ENCODE results near the gene ANKDD1A.

The ANKDD1A gene

DNA sequence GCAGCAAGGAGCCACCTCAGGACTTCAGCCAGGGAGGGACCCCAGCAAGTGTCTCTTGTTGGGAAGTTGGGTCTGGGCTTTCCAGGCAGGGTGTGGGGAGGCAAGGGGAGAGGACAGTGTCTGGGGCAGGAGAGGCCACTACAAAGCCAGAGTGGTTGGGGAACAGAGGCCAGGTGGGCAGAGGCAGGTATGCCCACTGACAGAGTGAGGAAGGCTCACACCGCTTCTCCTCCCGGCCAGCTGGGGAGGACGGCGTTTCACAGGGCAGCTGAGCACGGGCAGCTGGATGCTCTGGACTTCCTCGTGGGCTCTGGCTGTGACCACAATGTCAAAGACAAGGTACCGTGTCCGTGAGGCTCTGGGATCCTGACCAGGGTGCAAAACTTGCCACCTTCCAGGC is 15.0 kb downstream of the ANKDD1A start:
- DNase-seq, result no peak

DNA sequence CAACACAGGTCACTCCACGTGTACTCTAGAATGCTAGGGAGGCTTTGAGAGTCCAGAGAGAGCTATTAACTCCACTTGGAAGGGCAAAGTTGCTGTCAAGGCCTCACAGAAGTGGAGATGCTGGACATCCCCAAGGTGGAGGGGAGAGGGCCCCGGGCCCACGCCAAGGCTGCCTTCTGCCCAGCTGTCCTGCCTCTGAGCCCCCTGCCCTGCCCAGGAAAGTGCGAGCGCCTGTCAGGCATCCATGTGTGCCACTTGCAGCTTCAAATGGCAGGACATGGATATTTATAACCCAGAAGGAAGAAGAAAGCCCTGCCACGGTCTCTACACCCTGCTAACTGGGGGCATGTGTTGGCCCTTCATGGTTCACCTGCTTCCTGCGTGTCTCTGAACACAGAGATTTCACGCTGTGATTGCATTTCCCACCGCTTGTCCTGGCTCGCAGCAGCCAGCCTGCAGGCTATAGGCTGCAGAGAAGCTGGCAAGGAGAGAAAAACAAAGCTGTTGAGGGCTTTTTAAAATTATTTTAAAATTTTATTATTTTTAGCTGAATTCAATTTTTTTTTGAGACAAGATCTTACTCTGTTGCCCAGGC is 17.0 kb downstream of the ANKDD1A start:
- no peak for DNase-seq

DNA sequence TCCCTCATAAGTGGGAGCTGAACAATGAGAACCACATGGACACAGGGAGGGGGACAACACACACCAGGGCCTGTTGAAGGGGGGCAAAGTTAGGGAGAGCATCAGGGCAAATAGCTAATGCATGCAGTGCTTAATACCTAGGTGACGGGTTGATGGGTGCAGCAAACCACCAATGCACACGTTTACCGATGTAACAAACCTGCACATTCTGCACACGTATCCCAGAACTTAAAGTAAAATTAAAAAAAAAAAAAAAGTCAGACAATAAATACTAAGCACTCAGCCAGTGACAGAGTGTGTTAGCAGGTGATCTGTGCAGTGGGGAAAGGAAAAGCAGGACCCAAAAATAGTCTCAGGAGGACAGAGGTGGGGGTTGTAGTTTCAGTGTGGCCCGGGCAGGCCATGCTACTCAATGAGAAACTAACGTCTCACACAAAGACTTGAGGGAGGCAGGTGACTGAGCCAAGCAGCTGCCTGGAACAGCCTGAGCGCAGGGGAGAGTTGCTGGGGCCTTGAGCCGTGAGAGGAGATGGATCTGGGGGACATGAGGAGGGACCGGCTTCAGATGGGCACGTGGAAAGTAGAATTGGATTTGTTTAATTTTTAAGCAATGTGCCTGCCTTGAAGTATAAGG is 18.4 kb downstream of the ANKDD1A start:
- no peak for DNase-seq

GRCh38 chr15:64930778-64931371 is 19.2 kb downstream of the ANKDD1A start:
- peak; percentile 30 for DNase-seq

- no peak for DNase-seq
These were observed 19.7 kb downstream of the ANKDD1A start for GRCh38 chr15:64931381-64931780.

GRCh38 chr15:64934023-64934422 is 22.3 kb downstream of the ANKDD1A start:
- no peak for DNase-seq

GRCh38 chr15:64938192-64938591 is 26.5 kb downstream of the ANKDD1A start:
- peak; percentile 13 for DNase-seq

GRCh38 chr15:64942356-64942755 is 30.7 kb downstream of the ANKDD1A start:
- DNase-seq, result no peak

- DNase-seq, result no peak
These were observed 32.0 kb downstream of the ANKDD1A start for GRCh38 chr15:64943512-64944225.

- no peak for DNase-seq
These were observed 33.3 kb downstream of the ANKDD1A start for GRCh38 chr15:64944961-64945360.

- no peak for DNase-seq
These were observed 35.5 kb downstream of the ANKDD1A start for GRCh38 chr15:64947211-64947610.

DNA sequence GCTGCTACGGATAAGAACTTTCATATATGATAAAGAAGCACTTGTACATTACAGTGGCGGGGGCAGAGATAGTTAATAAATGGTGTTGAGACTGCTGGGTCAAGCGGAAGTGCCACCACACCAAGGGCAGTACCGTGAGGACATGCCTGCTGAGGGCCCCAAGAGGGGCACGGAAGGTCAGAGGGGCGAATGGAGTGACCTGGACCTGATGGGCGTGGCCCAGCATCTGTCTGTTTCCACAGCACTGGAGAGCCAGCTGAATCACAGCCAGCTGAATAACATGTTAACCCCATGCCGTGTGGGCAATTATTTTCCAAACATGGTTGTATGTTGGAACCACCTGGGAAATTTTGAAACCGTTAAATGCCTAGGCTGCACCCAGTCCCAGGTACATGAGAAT is 37.2 kb downstream of the ANKDD1A start:
- DNase-seq, result no peak

DNA sequence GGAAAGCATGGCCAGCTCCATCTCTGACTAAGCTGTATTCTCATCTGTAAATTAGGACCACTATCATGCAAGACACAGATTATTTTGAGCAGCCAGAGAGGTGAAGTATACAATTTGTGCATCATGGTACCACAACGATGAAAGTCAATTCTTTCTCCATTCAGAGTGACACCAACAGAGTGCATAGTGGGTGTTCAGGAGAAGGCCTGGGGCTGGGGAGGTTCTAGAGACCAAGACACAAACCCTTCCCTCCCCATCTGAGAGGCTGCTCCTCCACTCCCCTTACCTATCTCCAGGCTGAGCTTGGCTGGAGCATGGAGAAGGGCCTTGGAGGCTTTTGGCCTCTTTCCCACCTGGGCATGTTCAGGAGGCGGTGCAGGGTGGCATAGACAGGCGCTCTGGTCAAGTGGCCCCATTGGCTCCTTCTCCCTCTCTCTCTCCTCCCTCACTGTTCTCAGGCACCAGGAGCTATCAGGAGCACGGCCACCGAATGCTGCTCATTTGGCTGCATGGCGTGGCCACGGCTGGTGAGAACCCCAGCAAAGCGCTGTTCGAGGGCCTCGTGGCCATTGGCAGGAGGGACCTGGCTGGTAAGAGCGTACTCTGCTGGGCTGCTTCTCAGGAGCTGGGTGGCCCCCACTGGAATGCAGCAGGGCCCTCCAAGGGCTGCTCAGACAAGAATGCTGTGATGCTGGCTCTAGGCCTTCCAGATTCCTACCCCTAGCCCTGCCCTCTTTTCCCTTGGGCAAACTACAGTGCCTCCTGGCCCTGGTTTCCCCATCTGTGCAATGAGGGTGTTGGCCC is 37.9 kb downstream of the ANKDD1A start:
- DNase-seq, result no peak

DNA sequence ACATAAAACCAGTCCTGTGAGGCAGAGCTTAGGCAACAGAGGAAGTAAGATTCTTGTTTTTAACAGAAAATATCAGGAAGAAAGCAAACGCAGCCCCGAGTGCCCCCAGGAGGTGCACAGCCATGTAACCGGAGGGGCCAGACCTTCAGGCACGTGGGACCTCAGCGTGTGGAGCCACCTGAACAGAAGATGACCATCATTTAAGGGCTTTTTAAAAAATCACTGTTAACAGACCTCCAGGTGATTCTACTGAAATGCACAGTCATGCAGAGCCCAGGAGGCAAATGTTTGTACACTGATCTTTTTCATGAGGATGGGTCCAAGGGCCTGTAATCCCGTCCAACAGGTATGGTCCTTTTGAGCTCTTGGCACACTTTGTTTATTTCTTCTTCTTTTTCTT is 39.2 kb downstream of the ANKDD1A start:
- DNase-seq, result no peak

DNA sequence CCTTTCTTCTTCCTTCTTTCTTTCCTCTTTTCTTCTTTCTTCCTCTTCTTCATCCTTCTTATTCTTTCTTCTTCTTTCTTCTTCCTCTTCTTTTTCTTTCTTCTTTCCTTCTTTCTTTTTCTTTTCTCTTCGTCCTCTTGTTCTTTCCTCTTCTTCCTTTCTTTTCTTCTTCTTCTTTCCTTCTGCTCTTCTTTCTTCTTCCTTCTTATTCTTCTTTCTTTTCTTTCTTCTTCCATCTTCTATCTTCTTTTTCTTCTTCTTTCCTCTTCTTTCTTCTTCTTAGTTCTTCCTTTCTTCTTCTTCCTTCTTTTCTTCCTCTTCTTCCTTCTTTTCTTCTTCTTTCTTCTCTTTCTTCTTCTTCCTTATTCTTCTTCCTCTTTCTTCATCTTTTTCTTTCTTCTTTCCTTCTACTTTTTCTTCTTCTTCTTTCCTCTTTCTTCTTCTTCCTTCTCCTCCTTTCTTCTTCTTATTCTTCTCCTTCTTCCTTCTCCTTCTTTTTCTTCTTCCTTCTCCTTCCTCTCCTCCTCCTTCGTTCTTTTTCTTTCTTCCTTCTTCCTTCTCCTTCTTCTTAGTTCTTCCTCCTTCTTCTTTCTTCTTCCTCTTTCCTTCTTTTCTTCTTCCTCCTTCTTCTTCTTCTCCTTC is 40.2 kb downstream of the ANKDD1A start:
- no peak for DNase-seq

DNA sequence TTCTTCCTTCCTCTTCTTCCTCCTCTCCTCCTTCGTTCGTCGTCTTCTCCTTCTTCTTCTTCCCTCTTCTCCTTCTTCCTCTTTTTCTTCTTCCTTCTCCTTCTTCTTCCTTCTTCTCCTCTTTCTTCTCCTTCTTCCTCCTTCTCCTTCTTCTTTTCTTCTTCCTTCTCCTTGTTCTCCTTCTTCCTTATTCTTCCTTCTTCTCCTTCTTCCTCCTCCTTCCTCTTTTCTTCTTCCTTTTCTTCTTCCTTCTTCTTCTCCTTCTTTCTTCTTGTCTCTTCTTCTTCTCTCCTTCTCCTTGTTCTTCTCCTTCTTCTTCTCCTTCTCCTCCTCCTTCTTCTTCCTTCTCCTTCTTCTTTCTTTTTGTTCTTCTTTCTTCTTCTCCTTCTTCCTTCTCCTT is 42.7 kb downstream of the ANKDD1A start:
- DNase-seq, result no peak

DNA sequence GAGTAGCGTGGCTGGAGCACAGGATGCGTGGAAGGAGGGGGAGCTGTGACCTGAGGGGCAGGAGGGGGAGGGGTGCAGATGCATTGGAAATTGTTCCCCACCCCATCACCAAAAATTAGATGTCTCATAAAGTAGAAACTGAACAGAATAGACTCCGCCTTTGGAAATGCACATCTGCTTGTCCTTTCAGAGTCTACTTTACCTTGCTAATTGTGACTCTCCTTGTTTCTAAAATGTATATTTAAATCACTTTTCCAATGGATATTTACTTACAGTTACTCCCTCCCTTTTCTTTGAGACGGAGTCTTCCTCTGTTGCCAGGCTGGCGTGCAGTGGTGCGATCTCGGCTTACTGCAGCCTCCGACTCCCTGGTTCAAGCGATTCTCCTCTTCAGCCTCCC is 47.4 kb downstream of the ANKDD1A start:
- DNase-seq, result no peak

DNA sequence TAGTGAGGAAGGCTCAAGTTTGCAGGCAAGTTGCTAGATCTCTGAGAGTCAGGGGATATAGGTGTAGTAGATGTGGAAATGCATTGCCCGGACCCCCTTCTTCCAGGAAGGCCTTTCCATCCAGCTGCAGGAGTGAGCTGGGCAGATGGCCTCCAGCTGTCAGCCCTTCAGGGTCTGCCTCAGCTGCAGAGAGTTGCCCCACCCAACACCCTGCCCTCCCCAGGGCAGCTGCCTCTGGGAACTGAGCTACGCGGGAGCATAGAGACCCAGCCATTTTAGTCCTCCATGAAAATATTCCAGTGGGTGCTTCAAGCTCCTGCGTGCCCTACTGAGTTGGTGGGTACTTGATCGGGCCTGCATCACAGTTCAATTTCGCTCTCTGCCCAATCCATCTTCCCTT is 48.5 kb downstream of the ANKDD1A start:
- DNase-seq, result no peak

- DNase-seq, result no peak
These were observed 49.3 kb downstream of the ANKDD1A start for GRCh38 chr15:64961013-64961412.

DNA sequence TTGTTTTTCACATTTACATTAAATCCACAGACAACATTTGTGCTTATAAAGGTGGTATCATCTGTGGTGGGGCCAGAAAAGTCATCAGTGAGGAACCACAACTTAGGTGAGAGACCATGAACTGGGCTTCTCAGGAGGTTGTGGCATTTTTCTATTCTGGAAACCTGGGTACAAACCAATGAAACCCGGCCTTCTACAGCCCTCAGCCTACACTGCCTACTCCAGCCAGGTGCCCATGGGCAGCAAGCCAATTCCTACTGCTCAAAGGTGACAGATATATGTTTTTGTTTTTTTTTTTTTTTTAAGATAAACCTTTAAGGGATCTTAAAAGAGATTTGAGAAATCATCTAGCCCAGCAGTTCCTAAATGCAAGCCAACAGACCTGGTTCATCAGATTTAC is 57.7 kb downstream of the ANKDD1A start:
- no peak for DNase-seq

GRCh38 chr15:64970698-64971097 is 59.0 kb downstream of the ANKDD1A start:
- DNase-seq, result no peak

DNA sequence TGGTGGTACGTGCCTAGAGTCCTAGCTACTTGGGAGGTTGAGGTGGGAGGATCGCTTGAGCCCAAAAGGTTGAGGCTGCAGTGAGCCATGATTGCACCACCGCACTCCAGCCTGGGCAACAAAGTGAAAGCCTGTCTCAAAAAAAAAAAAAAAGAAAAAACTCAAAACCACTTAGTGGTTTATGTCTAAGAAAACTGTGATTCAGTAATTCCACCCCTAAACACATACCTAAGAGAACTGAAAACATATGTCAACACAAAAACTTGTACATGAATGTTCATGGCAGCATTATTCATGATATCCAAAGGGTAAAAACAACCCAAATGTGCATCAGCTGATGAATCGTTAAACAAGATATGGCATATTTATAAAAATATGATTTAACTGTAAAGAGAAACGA is 63.7 kb downstream of the ANKDD1A start:
- DNase-seq, result peak; percentile 25

GRCh38 chr15:64979252-64979710 is 67.6 kb downstream of the ANKDD1A start:
- no peak for DNase-seq

All from fibroblast of upper back skin (primary cell).